ENCODE measurements around the gene TNFRSF17.
A peak's percentile ranks its signal among the peaks of the same experiment; 100 is the strongest.
"Not testable (repeated sequence)": the region's sequence is repeated elsewhere in the genome, so short reads cannot be mapped to it uniquely, and the experiment has no call there.

The TNFRSF17 gene

GRCh38 chr16:11964761-11965551 lies at the start of gene TNFRSF17:
TSS of gene TNFRSF17 (plus strand) at chr16:11965210. CDS start at chr16:11965325, 115 bp downstream.
- no peak for DNase-seq

GRCh38 chr16:11915644-11916523 lies 49.1 kb upstream of the TNFRSF17 start, which contains the start of gene GSPT1:
TSS of gene GSPT1 (minus strand) at chr16:11915956. CDS start at chr16:11915720, 236 bp downstream.
- DNase-seq, result peak; percentile 95

- DNase-seq, result no peak
Measured at GRCh38 chr16:11916524-11917285, 48.3 kb upstream of the TNFRSF17 start.

DNA sequence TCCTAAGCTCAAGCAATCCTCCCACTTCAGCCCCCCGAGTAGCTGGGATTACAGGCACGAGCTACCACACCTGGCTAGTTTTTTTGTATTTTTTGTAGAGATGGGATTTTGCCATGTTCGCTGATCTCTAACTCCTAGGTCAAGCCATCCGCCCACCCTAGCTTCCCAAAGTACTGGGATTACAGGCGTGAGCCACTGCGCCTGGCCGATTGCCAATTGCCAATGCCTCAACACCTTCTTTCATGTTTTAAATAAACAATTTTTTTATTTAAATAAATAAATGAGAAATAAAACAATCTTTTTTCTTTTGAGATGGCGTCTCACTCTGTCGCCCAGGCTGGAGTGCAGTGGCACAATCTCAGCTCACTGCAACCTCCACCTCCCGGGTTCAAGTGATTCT lies 41.0 kb upstream of the TNFRSF17 start:
- not testable (repeated sequence) for DNase-seq

DNA sequence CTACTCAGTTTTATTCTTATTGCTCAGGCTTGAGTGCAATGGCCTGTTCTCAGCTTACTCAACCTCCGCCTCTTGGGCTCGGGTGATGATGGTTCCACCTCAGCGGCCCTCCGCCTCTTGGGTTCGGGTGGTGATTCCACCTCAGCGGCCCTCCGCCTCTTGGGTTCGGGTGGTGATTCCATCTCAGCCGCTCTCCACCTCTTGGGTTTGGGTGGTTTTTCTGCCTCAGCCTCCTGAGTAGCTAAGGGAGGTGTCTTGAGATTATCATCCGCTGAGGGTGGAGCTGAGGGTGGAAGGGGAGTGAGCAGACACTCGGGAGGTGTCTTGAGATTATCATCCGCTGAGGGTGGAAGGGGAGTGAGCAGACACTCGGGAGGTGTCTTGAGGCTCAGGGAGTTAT lies 37.7 kb upstream of the TNFRSF17 start:
- not testable (repeated sequence) for DNase-seq

GRCh38 chr16:11941945-11942344 lies 23.1 kb upstream of the TNFRSF17 start, which contains the start of gene NPIPB2:
TSS of gene NPIPB2 (minus strand) at chr16:11942045. CDS start at chr16:11942045, 0 bp downstream.
- DNase-seq, result not testable (repeated sequence)

DNA sequence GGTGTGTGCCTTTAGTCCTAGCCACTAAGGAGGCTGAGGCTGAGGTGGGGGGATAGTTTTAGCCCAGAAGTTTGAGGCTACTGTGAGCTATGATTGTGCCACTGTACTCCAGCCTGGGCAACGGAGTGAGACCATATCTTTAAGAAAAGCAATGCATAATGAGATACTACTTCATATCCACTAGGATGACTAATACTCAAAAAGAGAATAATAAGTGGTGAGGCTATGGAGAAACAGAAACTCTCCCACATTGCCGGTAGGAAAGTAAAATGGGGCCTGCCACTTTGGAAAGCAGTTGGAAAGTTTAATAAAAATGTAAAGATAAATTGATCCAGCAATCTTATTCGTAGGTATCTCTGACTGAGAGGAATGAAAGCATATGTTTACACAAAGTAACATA lies 18.6 kb upstream of the TNFRSF17 start:
- DNase-seq, result no peak

DNA sequence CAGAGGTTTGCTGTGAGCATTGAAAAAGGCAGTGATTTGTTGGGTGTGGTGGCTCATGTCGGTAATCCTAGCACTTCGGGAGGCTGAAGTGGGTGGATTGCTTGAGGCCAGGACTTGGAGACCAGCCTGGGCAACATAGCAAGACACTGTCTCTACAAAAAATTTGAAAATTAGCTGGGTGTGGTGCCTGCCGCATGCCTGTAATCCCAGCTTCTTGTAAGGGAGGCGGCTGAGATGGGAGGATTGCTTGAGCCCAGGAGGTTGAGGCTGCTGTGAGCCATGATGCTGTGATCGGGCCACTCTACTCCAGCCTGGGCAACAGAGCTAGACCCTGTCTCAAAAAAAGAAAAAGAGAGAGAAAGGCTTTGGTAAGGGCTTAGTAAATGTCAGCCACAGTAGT lies 16.2 kb upstream of the TNFRSF17 start:
- DNase-seq, result no peak

DNA sequence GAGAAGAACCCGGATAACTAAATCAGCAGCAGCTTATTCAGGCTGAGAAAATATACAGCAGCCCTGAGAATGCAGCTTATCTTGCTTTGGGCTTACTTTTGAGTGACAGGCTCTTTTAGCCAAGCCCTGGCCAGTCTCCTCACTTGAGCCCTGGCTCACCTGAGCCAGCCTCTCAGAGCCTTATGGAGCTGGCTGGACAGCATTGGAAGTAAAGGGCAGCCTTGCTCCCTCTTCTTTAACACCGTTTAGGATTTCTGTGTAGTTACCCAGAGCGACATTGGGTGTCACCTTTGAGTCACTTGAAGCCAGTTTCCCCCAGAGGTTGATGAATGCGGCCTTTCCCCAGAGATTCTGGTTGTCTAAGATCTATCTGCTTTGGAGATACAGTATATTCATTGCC lies 15.5 kb upstream of the TNFRSF17 start:
- no peak for DNase-seq

GRCh38 chr16:11950388-11950787 lies 14.6 kb upstream of the TNFRSF17 start:
- no peak for DNase-seq

DNA sequence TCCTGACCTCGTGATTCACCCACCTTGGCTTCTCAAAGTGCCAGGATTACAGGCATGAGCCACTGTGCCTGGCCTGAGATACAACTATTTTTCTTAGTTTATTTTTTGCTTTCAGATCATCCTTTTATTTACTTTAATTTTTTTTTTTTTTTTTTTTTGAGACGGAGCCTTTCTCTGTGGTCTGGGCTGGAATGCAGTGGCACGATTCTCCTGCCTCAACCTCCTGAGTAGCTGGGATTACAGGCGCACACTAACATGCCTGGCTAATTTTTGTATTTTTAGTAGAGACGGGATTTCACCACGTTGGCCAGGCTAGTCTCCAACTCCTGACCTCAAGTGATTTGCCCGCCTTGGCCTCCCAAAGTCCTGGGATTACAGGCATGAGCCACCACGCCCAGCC lies 11.4 kb upstream of the TNFRSF17 start:
- not testable (repeated sequence) for DNase-seq

GRCh38 chr16:11955713-11956123 lies 9.3 kb upstream of the TNFRSF17 start:
- no peak for DNase-seq

GRCh38 chr16:11956558-11956957 lies 8.5 kb upstream of the TNFRSF17 start:
- DNase-seq, result no peak

- DNase-seq, result no peak
Measured at GRCh38 chr16:11957591-11958395, 7.2 kb upstream of the TNFRSF17 start.

- not testable (repeated sequence) for DNase-seq
Measured at GRCh38 chr16:11962457-11962856, 2.6 kb upstream of the TNFRSF17 start.

- DNase-seq, result not testable (repeated sequence)
Measured at GRCh38 chr16:11962978-11963377, 2.0 kb upstream of the TNFRSF17 start.

- DNase-seq, result no peak
Measured at GRCh38 chr16:11963706-11964105, 1.3 kb upstream of the TNFRSF17 start.

GRCh38 chr16:11966173-11966572 lies 1.2 kb downstream of the TNFRSF17 start:
- DNase-seq, result no peak

GRCh38 chr16:11967195-11967911 lies 2.3 kb downstream of the TNFRSF17 start:
- no peak for DNase-seq

DNA sequence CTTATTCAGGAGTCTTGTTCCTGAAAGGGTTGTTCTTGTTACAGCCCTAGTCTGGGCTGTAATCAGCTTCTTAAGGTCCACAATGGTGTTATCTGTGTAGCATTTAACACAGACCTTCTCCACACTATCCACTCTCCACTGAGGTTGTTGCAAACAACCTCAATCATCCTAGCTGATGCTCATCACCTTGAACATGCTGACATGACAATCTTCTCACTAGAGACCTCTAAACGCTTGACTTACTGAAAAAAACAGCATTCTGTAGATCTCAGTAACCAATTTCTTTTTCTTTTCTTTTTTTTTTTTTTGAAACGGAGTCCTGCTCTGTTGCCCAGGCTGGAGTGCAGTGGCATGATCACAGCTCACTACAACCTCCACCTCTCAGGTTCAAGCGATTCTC lies 3.6 kb downstream of the TNFRSF17 start:
- DNase-seq, result peak; percentile 16

- not testable (repeated sequence) for DNase-seq
Measured at GRCh38 chr16:11970292-11970691, 5.3 kb downstream of the TNFRSF17 start.
